K562 (cell line): ENCODE results near the gene ZBTB20. TPM values are rescaled to one million over a fixed set of nuclear protein-coding genes. Genes with fewer than 3 reads are reported as not detected.

Experiments used
- ATAC-seq: fragments of 200-7000 bp; cut with Tn5 transposase; 3 replicates; pipeline ENCODE4 v1.9.1; 2020; ENCODE audit warnings: moderate library complexity
- BruUV-seq: library from RNA; stranded (reverse); fragments of 400-500 nt; replicated peaks from 2 replicates; lab custom pipeline; 2021; lab: Mats Ljungman, UMichigan
- CTCF ChIA-PET: fragments of 300-600 bp; formaldehyde crosslinking; extraction: SDS; loops from one replicate; lab custom pipeline; 2021; ENCODE audit warnings: low intra/inter-chr PET ratio; lab: Yijun Ruan, JAX
- POLR2A ChIA-PET: fragments of 300-600, 350-650 bp; sonication (Branson Sonifier 250); formaldehyde crosslinking; extraction: SDS; loops from one replicate; lab custom pipeline; 2021; ENCODE audit warnings: antibody characterized with exemption, inconsistent platforms; lab: Yijun Ruan, JAX
- DNase-seq, 4 experiments: peaks; one replicate each; pipeline versions ENCODE4 v3.0.0 to v3.0.0-alpha.2; 2011 to 2018; ENCODE audit warnings: low spot score in 3 of 4, mixed read lengths in 3 of 4; ENCODE audit errors: extremely low read depth in 1 of 4
- FAIRE-seq: peaks from 2 replicates; lab custom pipeline; 2011; peaks lifted over from hg19 to GRCh38; lab: Jason Lieb, UNC
- H2AFZ ChIP-seq: 2 replicates; pipeline ENCODE4 v1.6.0; 2011; ENCODE audit warnings: low read depth, low read length, control low read depth, inconsistent platforms
- H3K27ac ChIP-seq: fragments of 200-600 bp; 3 replicates; pipeline ENCODE4 v1.8.0; 2011; ENCODE audit warnings: low read depth, mild to moderate bottlenecking, control low read depth, inconsistent platforms, low read length, moderate library complexity, mixed read lengths; ENCODE audit errors: extremely low read depth
- H3K27me3 ChIP-seq, 2 experiments: fragments of 300-600 bp in 1 of 2; 2 replicates in 1 of 2; 3 replicates in 1 of 2; pipeline versions ENCODE4 v1.6.0 to v1.8.0; 2011; ENCODE audit warnings: inconsistent platforms in 2 of 2, low read length in 2 of 2, mild to moderate bottlenecking in 1 of 2, mixed read lengths in 1 of 2, moderate library complexity in 1 of 2; ENCODE audit not compliant: control insufficient read depth in 2 of 2, insufficient read depth in 2 of 2
- H3K36me3 ChIP-seq: fragments of 300-600 bp; 3 replicates; pipeline ENCODE4 v1.8.0; 2011; ENCODE audit warnings: mild to moderate bottlenecking, low read length, inconsistent platforms; ENCODE audit not compliant: control insufficient read depth, insufficient read depth
- H3K4me1 ChIP-seq, 2 experiments: fragments of 200-600 bp in 1 of 2; replicated peaks in 1 of 2; 2 replicates in 1 of 2; 3 replicates in 1 of 2; pipeline versions ENCODE4 v1.5.1 to v1.8.0; 2011; ENCODE audit warnings: inconsistent platforms in 2 of 2, low read length in 2 of 2, mild to moderate bottlenecking in 1 of 2, mixed read lengths in 1 of 2, moderate library complexity in 1 of 2; ENCODE audit not compliant: control insufficient read depth in 2 of 2, insufficient read depth in 2 of 2
- H3K4me2 ChIP-seq: 2 replicates; pipeline ENCODE4 v1.6.1; 2011; ENCODE audit warnings: low read length, control low read depth, inconsistent platforms, mixed read lengths; ENCODE audit not compliant: insufficient read depth
- H3K4me3 ChIP-seq: fragments of 200-600 bp; sonication (generic), shearing (Covaris generic); 2 replicates; pipeline ENCODE4 v1.5.1; 2016; ENCODE audit warnings: control low read depth, inconsistent platforms
- H3K79me2 ChIP-seq: fragments of 200-600 bp; 3 replicates; pipeline ENCODE4 v1.8.0; 2011; ENCODE audit warnings: low read length, inconsistent platforms; ENCODE audit not compliant: control insufficient read depth, insufficient read depth
- H3K9ac ChIP-seq, 2 experiments: 2 replicates each; pipeline versions ENCODE4 v1.6.0 to v1.6.1; 2011; ENCODE audit warnings: low read depth in 2 of 2, low read length in 2 of 2, control low read depth in 1 of 2, inconsistent platforms in 1 of 2, mild to moderate bottlenecking in 1 of 2, mixed read lengths in 1 of 2; ENCODE audit not compliant: insufficient read depth in 1 of 2
- H3K9me1 ChIP-seq: one replicate; pipeline ENCODE4 v1.6.0; 2011; ENCODE audit warnings: inconsistent platforms, mild to moderate bottlenecking, low read length, moderate library complexity; ENCODE audit not compliant: control insufficient read depth, insufficient read depth
- H3K9me3 ChIP-seq: replicated peaks from 2 replicates; pipeline ENCODE4 v1.5.1; 2011; ENCODE audit warnings: low read depth, low read length, inconsistent platforms; ENCODE audit not compliant: control insufficient read depth, insufficient read depth
- H4K20me1 ChIP-seq: replicated peaks from 2 replicates; pipeline ENCODE4 v1.6.1; 2011; ENCODE audit warnings: low read length, inconsistent platforms, mixed read lengths; ENCODE audit not compliant: control insufficient read depth, insufficient read depth
- CBX8 ChIP-seq: fragments of 200-600 bp; sonication (generic); IDR thresholded peaks from 2 replicates; pipeline ENCODE4 v1.6.1; 2012; ENCODE audit warnings: borderline replicate concordance, mixed run types, low read depth, mild to moderate bottlenecking, moderate library complexity, mixed read lengths, low read length, control low read depth, inconsistent platforms; ENCODE audit not compliant: poor library complexity, severe bottlenecking; ENCODE audit errors: extremely low read depth
- CEBPB ChIP-seq: fragments of 450-650 bp; IDR thresholded peaks from 2 replicates; pipeline ENCODE4 v1.6.1; 2016; ENCODE audit warnings: missing genetic modification characterization, missing compliant biosample characterization
- FOSL1 ChIP-seq: fragments of 200-800 bp; sonication (Bioruptor generic); conservative IDR thresholded peaks from 2 replicates; pipeline ENCODE4 v1.6.1; 2016; ENCODE audit warnings: missing genetic modification characterization, missing compliant biosample characterization
- HMG20A ChIP-seq: fragments of 450-650 bp; formaldehyde crosslinking; conservative IDR thresholded peaks from 2 replicates; pipeline ENCODE4 v1.4.0; 2020; ENCODE audit warnings: mild to moderate bottlenecking, mixed read lengths
- HMGXB4 ChIP-seq: sonication (generic); formaldehyde crosslinking; IDR thresholded peaks from 2 replicates; pipeline ENCODE4 v1.8.1; 2023; ENCODE audit warnings: mild to moderate bottlenecking, missing genetic modification reagents
- MAFK ChIP-seq: IDR thresholded peaks from 2 replicates; pipeline ENCODE4 v1.6.1; 2011; ENCODE audit warnings: low read length, improper control_type of control experiment
- MTF1 ChIP-seq: fragments of 250-450 bp; sonication (Bioruptor Pico); IDR thresholded peaks from 2 replicates; pipeline ENCODE4 v1.9.0; 2021; ENCODE audit warnings: moderate library complexity, mild to moderate bottlenecking, inconsistent platforms, borderline replicate concordance
- RERE ChIP-seq: sonication (generic); formaldehyde crosslinking; IDR thresholded peaks from 2 replicates; pipeline ENCODE4 v1.8.0; 2023; ENCODE audit warnings: missing genetic modification reagents, mild to moderate bottlenecking, borderline replicate concordance
- TAF15 ChIP-seq: fragments of 200-400 bp; formaldehyde crosslinking; IDR thresholded peaks from 2 replicates; pipeline ENCODE4 v1.6.1; 2017; ENCODE audit warnings: mild to moderate bottlenecking, low read depth, low read length, moderate library complexity
- THAP7 ChIP-seq: fragments of 250-450 bp; sonication (Bioruptor Pico); IDR thresholded peaks from 2 replicates; pipeline ENCODE4 v1.5.0; 2021
- ZFP30 ChIP-seq: fragments of 250-450 bp; sonication (Bioruptor Pico); IDR thresholded peaks from 2 replicates; pipeline ENCODE4 v1.8.0; 2022; ENCODE audit warnings: moderate library complexity, mild to moderate bottlenecking, inconsistent platforms, borderline replicate concordance
- ZNF124 ChIP-seq: sonication (generic); formaldehyde crosslinking; IDR thresholded peaks from 2 replicates; pipeline ENCODE4 v1.8.1; 2022; ENCODE audit warnings: missing genetic modification reagents
- ZNF347 ChIP-seq: fragments of 450-650 bp; formaldehyde crosslinking; IDR thresholded peaks from 2 replicates; pipeline ENCODE4 v1.4.0; 2020; ENCODE audit warnings: low read depth, mild to moderate bottlenecking, moderate library complexity
- ZNF583 ChIP-seq: fragments of 250-450 bp; sonication (Bioruptor Pico); IDR thresholded peaks from 2 replicates; pipeline ENCODE4 v1.4.0; 2020
- WGBS: fragments of 100-300 bp; shearing (Covaris generic); methylation state at CpG from one replicate; pipeline ENCODE4 v1.1.6; 2016; ENCODE audit warnings: low coverage, mixed read lengths; ENCODE audit not compliant: insufficient coverage; ENCODE audit errors: missing lambda C conversion rate; 5-methylcytosine and 5-hydroxymethylcytosine counted together
- in situ Hi-C: fragments of 300-500 bp; cut with MboI; formaldehyde crosslinking; loops from 4 replicates; pipeline ENCODE4 v1.15.0; 2018; ENCODE audit warnings: inconsistent platforms, mixed read lengths
- intact Hi-C: fragments of 100-400 bp; cut with micrococcal nuclease; formaldehyde crosslinking; loops from 2 replicates; pipeline ENCODE4 v1.14.2; 2022
- polyA plus RNA-seq, 8 experiments: library from polyadenylated mRNA; depleted of rRNA in 4 of 8; stranded (reverse) in 5 of 8; unstranded in 3 of 8; fragments of >200 nt; fragmentation: Nextera tagmentation in 2 of 8; fragmentation: Illumina TruSeq in 1 of 8; extraction: Ambion mirVana in 2 of 8; extraction: Trizol in 1 of 8; gene quantifications; 2 replicates each; pipeline versions ENCODE4 v1.2.1 to v1.2.3, GENCODE V29; 2011 to 2014; ENCODE audit warnings: inconsistent platforms in 1 of 8, missing spikeins in 1 of 8
- total RNA-seq, 7 experiments: library from RNA; depleted of rRNA in 6 of 7; stranded (reverse); fragments of >200 nt in 6 of 7; fragmentation: Illumina TruSeq in 2 of 7; extraction: Trizol in 2 of 7; gene quantifications; 2 replicates each; pipeline versions ENCODE4 v1.2.1 to v1.2.3, GENCODE V29; 2011 to 2021; ENCODE audit warnings: low replicate concordance in 1 of 7

Gene ZBTB20
- total and polyA plus RNA-seq, 9 of the 15 experiments (the other 6 are each of a cell fraction or from before 2014, with no cell fraction given), result 0.17 to 1.7 (median 0.45) TPM

GRCh38 chr3:114718071-114718897, 428.8 kb downstream of the ZBTB20 start:
- H2AFZ ChIP-seq, result no peak overlapping the region
- H3K9me3 ChIP-seq, result no peaks in the 10 kb centered on the region
- no peaks in the 10 kb centered on the region for H3K4me1 ChIP-seq
- H3K4me2 ChIP-seq, result no peak overlapping the region
- FAIRE-seq, result no peak
- H3K4me3 ChIP-seq, result no peak overlapping the region
- H3K27me3 ChIP-seq, result no peaks in the 10 kb centered on the region
- H4K20me1 ChIP-seq, result no peaks in the 10 kb centered on the region
- H3K27ac ChIP-seq, result no peak overlapping the region
- BruUV-seq, result no TSS peak
- 12% methylated on average over 7 of the region's 7 CpGs for WGBS
- H3K9ac ChIP-seq, result no peak overlapping the region
- H3K36me3 ChIP-seq, result no peaks in the 10 kb centered on the region
- CTCF ChIA-PET, result no interaction called here
- H3K79me2 ChIP-seq, result no peaks in the 10 kb centered on the region
- intact Hi-C loops (no loop called here), in situ Hi-C loops (no loop called here)
- no peak for DNase-seq
- POLR2A ChIA-PET, result no interaction called here
- no peaks in the 10 kb centered on the region for H3K9me1 ChIP-seq
- ATAC-seq, result no peak
- TF ChIP-seq ZNF583 (CRISPR knock-in tag), result no peak
- TF ChIP-seq MAFK, result no peak
- TF ChIP-seq ZNF124 (CRISPR knock-in tag), result no peak
- TF ChIP-seq ZNF347, result no peak
- TF ChIP-seq HMG20A (CRISPR knock-in tag), result no peak
- no peak for TF ChIP-seq TAF15
- no peak for TF ChIP-seq FOSL1 (tag)
- TF ChIP-seq MTF1, result no peak
- no peak for TF ChIP-seq RERE
- no peak for TF ChIP-seq CEBPB (tag)
- no peak for TF ChIP-seq CBX8
- TF ChIP-seq HMGXB4, result no peak
- no peak for TF ChIP-seq THAP7 (CRISPR knock-in tag)
- no peak for TF ChIP-seq ZFP30 (CRISPR knock-in tag)
